AG04449 (cell line): ENCODE measurements around the gene TAOK3.

Source experiments
- CTCF ChIA-PET: fragments of 350-600 bp; formaldehyde crosslinking; extraction: SDS; loops from one replicate; lab custom pipeline; 2021; ENCODE audit warnings: antibody characterized with exemption; lab: Yijun Ruan, JAX
- POLR2A ChIA-PET: fragments of 400-600, 350-600 bp; formaldehyde crosslinking; extraction: SDS; loops from one replicate; lab custom pipeline; 2020; ENCODE audit warnings: antibody characterized with exemption, inconsistent platforms; lab: Yijun Ruan, JAX
- DNase-seq: peaks from one replicate; pipeline ENCODE4 v3.0.0-alpha.2; 2010; ENCODE audit warnings: low read depth, low spot score
- H3K4me3 ChIP-seq: 2 replicates; pipeline ENCODE4 v1.5.1; 2011; ENCODE audit warnings: low read depth, mild to moderate bottlenecking, control low read depth, low read length
- TF ChIP-seq, protein P1 (sequence below): IDR thresholded peaks from one replicate; pipeline ENCODE4 v1.5.1; 2011; ENCODE audit warnings: mild to moderate bottlenecking, moderate library complexity, low read length, control low read depth, inconsistent platforms; ENCODE audit not compliant: insufficient read depth; ENCODE audit errors: missing control alignments

Gene TAOK3

DNA sequence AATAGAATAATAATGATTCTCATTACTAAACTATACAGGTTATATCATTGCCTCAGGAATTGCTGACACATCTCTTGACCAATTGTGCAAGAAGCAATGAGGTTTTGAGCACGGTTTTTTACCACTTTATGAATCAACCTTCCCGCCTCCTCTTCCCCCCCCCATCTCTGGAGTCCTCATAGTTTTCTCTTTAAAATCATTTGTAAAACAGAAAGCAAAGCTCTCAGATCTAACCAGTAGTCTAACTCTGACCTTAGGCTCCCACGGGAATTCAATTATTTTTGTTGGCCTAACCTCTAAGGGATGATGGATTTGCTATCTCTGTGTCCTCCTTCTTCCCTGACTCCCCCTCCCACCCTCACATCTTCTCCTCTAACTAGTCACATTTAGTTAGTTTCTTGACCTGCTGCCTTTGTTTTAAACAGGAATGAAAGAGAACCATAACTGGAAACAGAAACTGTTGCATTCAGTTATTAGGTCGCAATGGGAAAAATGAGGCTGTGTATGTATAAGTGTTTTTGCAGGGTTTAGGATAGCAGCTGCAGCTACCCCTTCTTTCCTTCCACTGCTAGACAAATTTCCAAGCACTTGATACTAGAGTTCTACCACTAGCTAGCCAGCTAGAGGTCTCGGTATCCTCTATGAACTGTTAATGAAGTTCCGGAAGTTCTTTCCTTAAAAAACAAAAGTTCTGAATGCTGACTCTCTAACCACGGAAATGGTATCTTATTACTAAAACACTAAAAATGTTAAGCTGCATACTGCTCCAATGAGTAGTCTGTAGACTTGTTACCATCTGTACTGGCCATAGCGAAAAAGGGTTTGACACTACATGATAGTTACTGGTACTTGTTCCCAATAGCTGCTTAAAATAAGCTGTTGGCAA, 65.4 kb downstream of the TAOK3 start:
- DNase-seq: peak; percentile 91
- POLR2A ChIA-PET: interaction anchor here (0.6 to 1.9 kb wide), 5 partner anchors 20 to 1959 kb away, joined by 3 to 9 read pairs (median 6); partner anchors contain the start of gene SUDS3
- H3K4me3 ChIP-seq: peak overlapping the region; percentile 50
- CTCF ChIA-PET: interaction anchor here (3.5 kb wide), 1 partner anchor 69 kb away, joined by 24 read pairs; the partner anchor contains the start of gene SUDS3
- TF ChIP-seq, protein P1, sequence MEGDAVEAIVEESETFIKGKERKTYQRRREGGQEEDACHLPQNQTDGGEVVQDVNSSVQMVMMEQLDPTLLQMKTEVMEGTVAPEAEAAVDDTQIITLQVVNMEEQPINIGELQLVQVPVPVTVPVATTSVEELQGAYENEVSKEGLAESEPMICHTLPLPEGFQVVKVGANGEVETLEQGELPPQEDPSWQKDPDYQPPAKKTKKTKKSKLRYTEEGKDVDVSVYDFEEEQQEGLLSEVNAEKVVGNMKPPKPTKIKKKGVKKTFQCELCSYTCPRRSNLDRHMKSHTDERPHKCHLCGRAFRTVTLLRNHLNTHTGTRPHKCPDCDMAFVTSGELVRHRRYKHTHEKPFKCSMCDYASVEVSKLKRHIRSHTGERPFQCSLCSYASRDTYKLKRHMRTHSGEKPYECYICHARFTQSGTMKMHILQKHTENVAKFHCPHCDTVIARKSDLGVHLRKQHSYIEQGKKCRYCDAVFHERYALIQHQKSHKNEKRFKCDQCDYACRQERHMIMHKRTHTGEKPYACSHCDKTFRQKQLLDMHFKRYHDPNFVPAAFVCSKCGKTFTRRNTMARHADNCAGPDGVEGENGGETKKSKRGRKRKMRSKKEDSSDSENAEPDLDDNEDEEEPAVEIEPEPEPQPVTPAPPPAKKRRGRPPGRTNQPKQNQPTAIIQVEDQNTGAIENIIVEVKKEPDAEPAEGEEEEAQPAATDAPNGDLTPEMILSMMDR: no peak

DNA sequence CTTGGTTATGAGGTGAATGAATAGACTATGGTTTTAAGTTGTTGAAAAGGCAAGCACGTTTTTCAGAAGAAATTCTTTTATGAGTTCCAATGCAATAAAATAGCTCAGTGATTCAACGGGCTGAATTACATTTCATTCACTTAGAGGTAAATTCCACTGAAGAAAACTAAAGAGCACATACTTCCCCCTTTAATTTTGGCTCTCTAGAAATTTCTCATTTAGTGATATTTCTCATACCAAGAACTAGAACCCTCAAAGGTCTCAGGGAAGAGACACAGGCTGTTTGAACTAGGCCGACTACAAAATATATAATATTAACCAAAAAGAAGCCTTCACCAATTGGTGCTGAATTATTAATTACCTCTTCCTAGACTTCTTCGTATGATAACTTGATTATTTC, 68.6 kb downstream of the TAOK3 start:
- TF ChIP-seq, protein P1: no peak
- no peak for DNase-seq
- ChIA-PET POLR2A (no interaction called here), CTCF (no interaction called here)
- H3K4me3 ChIP-seq: no peak overlapping the region

DNA sequence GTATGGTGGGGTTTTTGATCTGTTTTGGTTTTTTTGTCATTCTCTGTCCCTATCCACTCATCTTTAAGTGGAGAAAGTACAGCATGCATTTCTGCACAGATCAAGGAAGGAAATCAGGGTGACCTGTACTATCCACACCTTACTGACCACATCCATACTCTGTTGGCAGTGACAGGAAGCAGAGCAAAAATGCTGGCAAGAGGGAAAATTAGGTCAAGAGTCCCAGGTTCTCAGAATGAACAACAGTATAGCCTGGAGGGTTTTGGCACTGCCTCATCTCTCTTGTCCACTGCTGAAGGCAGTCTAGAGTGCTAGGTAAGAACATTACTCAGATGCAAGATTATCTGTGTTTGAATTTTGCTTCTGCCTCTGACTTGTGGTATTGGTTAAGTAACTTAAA, 70.7 kb downstream of the TAOK3 start:
- DNase-seq: no peak
- CTCF ChIA-PET: interaction anchor here (6.7 kb wide), 1 partner anchor 75 kb away, joined by 40 read pairs; the partner anchor contains the start of gene SUDS3
- H3K4me3 ChIP-seq: no peak overlapping the region
- POLR2A ChIA-PET: no interaction called here
- TF ChIP-seq, protein P1: no peak

DNA sequence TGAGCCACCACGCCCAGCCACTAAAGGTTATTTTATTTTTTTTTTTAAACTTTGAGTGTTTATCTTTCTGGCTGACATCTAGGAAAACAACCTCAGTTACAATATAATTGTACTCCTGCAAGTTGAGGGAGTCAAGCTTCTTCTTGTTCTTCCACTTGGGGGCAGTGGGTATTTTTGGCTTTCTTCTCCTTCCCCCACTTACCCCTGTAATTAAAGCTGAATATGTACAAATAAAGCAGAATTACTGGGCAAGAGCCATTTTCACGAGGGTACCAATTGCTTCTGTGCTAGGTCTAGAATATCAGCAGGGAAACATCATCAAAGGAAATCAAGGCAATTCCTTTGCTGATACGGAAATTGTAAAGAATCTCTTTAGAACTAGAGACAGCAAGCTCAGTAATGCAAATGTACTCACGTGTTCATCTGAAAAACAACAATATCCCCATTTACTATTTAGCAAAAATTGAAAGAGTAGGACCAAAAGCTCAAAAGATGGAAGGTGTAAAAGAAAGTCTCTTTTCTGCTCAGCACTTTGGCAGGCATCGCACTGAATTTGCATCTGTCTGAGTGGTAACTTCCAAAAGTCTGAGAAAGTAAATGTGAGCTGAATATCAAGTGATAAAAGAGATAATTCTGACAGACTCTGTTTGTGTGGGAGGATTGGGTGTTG, 72.8 kb downstream of the TAOK3 start:
- H3K4me3 ChIP-seq: no peak overlapping the region
- TF ChIP-seq, protein P1: no peak
- DNase-seq: no peak
- ChIA-PET CTCF (interaction anchor here (6.7 kb wide), 1 partner anchor 77 kb away, joined by 40 read pairs; the partner anchor contains the start of gene SUDS3), POLR2A (no interaction called here)

DNA sequence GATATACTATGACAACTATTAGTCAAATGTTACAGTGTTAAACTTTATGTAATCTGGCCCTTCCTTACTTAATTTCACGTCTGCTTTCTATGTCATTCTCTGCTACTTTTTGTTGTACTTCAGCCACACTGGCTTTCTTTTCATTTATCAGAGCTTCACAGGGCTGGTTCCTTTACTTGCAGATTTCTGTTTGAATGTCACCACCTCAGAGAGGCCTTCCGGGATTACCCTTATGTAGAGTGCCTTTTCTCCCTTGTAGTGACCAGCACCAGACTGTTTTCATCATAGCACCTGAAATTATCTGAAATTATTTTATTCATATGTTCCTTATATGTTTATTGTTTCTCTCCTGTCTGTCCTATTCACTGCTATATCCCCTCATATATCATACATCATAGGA, 75.4 kb downstream of the TAOK3 start:
- no peak for DNase-seq
- POLR2A ChIA-PET: no interaction called here
- TF ChIP-seq, protein P1: no peak
- CTCF ChIA-PET: interaction anchor here (6.7 kb wide), 1 partner anchor 80 kb away, joined by 40 read pairs; the partner anchor contains the start of gene SUDS3
- H3K4me3 ChIP-seq: no peak overlapping the region

DNA sequence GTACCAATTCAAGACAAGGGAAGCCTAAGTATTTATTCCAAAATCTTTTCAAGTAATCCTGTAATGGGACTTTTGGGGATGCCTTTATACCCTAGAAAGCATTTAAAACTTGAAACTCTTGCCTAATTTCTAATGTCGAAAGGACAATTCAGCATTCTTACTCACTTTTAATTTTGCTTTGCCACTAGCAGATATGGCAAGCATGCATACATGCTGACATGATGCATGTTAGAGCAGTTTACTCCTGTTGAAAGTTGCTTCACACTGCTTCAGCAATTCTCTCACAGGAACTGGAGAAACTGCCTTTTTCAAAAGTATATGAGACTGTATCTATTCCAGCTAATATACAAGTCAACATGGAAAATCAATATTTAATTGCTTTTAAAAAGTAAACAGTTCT, 79.9 kb downstream of the TAOK3 start:
- DNase-seq: no peak
- CTCF ChIA-PET: no interaction called here
- TF ChIP-seq, protein P1: no peak
- H3K4me3 ChIP-seq: no peak overlapping the region
- POLR2A ChIA-PET: no interaction called here
